Measurements from ENCODE around the gene CHRNA5.

The CHRNA5 gene

DNA sequence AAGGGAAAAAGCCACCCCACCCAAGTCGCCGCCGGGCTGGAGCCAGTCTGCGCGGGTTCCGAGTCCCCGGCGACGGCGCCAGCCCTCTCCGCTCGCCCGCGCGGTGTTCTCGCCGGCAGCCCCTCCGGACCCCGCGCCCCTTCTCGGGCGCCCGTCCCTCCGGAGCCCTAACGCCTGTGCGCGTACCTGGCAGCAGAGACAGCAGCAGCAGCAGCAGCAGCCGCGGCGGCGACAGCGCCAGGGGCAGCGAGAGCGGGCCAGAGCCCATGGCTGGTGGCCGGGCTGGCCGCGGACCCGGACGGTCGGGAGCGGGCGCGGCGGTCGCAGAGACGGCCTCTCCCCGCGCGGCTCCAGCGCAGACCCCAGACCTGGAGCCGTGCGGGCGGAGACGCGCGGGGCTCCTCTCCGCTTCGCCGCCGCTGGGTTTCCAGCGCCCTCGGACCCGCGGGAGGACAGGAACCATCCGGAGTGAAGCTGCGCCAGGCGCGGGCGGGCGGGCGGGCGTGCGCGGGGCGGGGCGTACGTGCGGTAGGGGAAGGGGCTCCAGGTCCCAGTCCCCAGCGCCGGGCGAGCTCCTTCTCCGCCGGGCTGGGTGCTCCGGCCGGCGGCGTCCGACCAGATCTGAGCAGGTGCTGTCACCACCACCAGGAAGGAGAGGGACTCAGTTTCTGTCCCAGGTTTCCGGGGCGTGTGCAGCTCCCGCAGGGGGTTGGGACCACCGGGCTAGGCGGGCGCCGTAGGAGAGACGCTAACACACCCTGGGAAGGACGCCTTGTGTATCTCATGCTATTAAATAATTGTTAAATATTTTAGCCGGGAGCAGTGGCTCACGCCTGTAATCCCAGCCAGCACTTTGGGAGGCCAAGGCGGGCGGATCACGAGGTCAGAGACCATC, 55.5 kb downstream of the CHRNA5 start, which contains the start of gene CHRNA3:
CHRNA3 (minus strand) TSS at position 470 of the 895 bp plus-strand sequence; CDS start at position 268, 202 bp downstream.
- no peak for DNase-seq (ENCODE audit: low read depth in 2 of 2)

DNA sequence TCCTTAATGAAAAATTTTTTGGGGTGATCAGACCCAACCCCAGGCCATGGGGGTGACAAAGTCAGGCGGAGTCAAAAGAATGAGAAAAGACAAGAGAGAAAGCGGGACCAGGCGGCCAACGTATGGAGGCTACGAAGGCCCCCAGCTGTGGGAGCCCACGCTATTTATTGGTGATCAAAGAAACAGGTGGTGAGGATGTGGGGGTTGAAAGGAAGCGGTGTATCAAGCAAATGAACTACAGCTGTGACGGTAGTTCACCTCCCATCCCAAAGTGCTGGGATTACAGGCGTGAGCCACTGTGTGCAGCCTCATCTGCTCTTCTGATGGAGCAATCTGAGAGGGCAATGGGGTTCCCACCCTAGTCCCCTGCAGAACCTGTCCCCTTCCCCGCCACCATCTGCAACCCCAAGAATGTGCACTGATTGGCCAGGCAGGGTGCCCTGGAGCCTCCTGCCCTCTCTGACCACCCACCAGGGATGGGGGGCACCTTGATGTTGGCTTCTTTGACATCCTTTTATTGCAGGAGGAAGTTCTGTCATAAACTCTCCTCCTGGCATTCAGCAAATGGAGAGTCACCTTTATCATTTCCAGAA, 56.6 kb downstream of the CHRNA5 start:
- no peak for DNase-seq (ENCODE audit: low read depth in 2 of 2)

DNA sequence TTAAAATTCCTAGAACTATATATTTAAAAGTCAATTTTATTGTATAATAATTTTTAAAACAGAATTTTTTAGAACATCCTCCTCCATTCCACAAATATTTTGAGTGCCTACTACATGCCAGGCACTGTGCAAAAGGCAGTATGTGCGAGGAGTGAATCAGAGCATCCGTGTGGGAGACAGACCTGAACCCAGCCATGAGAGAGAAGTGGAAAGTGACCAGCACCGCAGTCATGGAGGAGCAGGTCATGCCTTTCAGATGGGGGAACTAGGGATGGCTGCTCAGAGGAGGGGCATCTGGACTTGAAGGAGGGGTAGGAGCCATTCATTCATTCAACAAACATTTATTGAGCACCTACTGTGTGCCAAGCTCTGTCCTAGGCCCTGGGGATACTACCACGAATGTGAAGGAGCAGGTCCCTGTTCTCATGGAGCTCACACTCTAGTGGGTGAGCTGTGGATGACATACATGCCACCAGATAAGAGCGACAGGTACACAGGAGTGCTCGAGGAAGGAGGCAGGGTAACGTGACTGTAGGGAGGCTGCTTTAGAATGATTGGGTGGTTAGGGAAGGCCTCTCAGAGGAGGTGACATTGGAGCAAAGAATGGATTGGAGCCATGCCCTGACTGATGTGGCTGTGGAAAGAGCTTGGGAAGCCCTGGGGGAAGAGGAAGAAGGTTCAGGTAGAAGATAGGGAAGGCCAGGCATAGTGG, 58.6 kb downstream of the CHRNA5 start:
- DNase-seq (ENCODE audit: low read depth in 2 of 2), result no peak

DNA sequence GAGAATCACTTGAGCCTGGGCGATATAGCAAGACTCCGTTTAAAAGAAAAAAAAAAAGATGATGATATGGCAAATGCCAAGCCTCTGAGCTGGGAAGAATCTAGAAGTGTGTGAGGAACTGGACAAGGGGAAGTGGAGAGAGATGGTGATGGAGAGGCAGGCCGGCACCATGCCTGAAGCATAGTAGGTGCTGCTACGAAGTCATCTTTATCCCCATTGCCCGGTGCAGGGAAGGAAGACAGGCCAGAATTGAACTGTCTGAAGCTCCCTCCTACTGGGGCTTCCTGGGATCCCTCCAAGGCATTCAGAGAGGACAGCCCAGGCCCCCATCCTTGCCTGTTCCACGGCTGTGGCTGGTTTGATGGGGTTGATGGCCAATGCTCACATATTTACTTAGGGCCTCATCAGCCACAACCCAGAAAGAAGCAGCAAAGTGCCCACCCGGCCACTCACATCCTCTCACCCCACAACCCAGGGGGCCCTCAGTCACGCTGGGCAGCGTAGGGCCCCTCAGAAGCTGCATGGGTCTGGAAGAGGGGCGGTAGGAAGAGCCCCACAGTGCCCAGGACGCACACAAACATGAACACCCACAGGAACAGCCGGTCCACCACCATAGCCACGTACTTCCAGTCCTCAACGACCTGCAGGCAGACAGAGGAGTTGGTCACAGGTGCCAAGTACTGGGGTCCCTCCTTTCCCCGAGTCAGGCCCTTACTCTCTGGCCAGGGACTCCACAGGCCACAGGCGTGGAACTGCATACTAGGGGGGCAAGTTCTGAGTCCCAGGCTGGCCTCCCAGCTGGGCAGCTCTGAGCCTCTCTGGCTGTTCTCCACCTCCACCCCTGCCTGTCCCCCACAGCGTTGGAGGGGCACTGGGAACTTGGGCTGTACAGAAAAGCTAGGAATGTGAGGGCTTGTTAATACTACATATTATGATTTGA, 59.6 kb downstream of the CHRNA5 start:
- no peak for DNase-seq (ENCODE audit: low read depth in 2 of 2)

DNA sequence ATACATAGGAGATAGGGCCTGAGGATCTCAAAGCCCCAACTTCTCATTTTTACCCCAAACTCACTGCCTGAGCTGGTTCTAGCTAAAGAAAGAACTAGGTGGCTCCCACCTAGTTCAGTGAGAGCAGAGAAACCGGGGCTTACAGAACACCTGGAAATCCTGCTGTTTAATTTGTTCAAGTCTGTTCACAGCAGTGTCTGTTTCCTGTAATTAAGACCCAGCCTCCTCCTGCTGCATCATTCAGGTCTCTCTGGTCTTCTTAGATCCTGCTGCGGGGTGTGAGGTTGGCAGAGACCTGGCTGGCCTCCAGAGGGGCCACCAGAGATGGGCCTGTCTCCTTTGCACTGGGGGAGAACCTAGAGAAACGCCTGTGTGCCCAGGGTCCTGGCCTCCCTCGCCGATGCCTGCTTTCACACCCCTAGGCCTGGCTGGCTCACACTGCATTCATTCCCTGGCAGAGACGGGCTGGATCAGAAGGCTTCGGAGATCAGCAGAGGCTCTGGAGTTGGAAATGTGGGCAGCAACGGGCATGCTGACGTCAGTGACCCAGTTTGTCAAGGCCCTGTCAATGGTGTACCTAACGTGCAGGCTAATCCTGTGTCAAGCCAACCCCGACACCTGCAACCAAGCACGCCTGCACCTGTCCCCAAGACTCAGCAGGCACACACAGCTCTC, 60.4 kb downstream of the CHRNA5 start:
- no peak for DNase-seq (ENCODE audit: low read depth in 2 of 2)

DNA sequence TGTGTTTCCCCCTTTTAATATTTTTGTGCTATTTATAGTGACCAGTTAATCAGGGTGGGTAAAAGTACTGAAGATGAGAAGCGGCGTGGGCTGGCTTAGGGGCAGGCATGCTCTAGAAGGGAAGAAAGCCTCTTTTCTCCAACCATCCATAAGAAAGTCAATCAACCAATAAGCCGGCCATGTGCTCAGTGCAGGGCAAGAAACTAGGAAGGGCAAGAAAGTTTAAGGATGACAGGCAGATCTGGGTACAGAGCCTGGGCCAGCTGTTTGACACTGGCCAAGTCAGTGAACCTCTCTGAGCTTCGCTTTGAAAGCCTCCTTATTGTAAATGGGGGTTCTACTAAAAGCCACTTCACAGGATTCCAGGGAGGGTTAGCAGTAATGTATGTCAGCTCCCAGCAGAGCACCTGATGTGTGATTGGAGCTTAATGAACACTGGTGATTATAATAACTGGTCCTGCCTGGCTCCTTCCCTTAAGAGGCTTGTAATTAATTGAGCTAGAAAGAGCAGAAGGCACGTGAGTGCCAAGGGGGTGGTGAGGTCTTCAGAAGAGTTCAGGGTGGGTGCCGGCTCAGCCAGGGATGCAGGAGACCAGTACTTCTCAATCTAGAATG, 61.2 kb downstream of the CHRNA5 start:
- no peak for DNase-seq (ENCODE audit: low read depth in 2 of 2)

DNA sequence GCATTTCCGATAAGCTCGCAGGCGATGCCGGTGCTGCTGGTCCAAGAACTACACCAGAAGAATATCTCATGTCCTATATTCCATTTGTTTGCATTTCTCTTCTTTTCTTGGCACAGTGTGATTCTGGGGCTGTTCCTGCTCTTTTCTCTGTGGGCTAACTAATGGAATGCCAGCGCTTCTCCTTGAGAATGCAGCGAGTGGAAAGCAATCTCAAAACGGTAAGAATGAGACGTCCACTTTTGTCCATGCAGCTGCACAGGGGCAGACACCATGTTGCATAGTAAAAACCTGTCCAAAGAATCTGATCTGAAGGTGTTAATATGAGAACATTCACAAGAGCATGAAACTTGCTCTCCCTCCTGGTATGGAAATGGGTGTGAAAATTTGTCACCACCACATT, 62.0 kb downstream of the CHRNA5 start:
- DNase-seq (ENCODE audit: low read depth in 2 of 2), result no peak

DNA sequence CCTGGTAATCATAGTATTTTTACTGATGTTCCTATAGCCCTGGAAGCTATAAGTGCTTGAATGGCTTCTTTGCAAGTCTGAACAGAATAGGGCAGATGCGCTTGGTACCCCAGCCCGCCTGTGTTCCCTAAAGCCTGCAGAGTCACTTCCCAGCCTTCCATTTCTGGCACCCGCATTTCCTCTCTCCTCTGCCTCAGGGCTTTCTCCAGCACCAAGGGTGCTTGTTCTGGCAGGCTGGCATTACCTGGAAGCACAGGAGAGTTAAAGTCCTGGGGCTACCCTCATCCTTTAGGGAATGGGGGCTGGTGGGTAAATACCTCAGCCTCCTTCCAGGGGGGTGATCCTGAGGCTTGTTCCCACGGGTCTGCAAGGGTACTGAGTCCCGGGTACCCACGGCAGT, 62.9 kb downstream of the CHRNA5 start:
- no peak for DNase-seq (ENCODE audit: low read depth in 2 of 2)

DNA sequence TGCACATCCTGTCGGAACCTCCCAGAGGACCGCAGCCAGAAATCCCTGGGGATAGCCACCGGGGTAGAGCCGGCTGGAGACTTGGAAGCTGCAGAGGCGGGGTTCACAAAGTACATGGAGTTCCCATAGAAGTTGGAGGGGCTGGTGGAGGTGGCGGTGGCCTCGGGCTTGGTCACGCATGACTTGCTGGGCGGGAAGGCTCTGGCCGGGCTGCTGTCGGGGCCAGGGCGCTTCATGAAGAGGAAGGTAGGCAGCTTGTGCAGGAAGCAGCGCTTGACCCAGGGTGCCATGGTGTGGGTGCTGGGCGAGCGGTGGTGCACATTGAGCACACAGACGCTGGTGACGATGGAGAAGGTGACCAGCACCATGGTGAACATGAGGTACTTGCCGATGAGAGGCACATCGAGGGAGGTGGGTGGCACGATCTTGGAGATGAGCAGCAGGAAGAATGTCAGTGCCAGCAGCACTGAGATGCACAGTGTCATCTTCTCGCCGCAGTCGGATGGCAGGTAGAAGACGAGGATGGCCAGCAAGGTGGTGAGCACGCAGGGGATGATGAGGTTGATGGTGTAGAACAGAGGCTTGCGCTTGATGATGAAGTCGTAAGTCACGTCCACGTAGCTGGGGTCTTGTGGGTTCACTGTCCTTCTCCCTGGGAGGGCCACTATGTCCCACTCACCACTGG, 63.9 kb downstream of the CHRNA5 start:
- no peak for DNase-seq (ENCODE audit: low read depth in 2 of 2)

DNA sequence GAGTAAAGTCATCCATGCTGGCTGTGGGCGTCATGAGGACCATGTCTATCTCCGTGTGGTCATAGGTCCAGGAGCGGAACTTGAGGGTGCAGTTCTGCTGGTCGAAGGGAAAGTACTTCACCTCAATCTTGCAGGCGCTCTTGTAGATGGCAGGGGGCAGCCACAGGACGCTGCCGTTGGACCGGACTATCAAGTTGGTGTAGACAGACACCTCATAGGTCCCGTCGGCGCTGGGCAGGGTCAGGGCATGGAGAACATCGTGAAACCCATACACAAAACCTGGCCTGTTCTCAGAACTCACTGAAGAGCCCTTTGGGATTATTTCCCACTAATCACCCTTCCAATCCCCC, 64.4 kb downstream of the CHRNA5 start:
- DNase-seq (ENCODE audit: low read depth in 2 of 2), result no peak

DNA sequence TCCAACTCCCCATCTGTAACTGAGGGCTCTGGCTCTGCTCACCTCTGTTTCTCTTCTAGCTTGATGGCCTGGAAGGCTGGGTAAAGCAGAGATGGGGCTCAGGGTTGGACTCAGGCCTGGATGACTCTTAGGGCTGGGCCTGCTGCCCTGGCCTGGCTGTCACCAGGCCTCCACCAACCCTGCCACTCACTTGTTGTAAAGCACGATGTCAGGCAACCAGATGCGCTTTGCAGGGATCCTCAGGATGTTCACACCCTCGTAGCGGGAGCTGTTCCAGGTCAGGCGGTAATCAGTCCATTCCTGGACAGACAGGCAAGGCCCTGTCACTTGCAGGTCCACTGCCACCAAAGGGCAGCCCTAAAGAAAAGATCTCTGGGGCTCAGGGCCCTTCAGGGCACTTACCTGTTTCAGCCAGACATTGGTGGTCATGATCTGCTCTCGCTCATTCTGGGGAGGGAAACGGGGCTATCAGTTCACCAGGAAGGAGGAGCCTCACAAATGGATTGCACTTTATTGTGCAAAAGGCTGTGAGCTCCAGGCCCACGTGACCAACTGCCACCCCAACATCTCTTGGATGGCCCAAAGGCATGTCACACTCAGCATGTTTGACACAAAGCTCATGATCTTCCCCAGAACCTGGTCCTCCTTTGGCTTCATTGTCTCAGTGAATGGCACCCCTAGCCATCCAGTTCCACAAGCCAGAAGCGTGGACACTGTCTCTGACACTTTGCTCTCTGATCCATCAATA, 65.7 kb downstream of the CHRNA5 start:
- DNase-seq (ENCODE audit: low read depth in 2 of 2), result no peak

DNA sequence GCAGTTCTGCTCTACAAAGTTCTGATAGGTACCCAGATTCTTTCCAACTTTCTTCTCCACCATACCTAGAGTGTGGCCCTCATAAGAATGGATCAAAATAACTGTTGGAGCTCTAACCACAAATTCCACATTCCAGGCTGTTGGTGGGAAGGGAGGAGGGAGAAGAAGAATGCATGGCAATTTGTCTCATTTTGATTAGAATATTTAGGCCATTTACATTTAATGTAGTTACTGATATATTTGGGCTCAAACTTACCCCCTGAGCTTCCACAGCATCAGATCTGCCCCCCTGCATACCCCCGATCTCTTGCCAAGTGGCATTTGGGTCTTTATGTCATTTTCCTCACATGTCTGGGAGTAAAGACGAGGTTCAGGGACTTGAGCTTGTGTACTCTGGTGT, 68.0 kb downstream of the CHRNA5 start:
- DNase-seq (ENCODE audit: low read depth in 2 of 2), result no peak

DNA sequence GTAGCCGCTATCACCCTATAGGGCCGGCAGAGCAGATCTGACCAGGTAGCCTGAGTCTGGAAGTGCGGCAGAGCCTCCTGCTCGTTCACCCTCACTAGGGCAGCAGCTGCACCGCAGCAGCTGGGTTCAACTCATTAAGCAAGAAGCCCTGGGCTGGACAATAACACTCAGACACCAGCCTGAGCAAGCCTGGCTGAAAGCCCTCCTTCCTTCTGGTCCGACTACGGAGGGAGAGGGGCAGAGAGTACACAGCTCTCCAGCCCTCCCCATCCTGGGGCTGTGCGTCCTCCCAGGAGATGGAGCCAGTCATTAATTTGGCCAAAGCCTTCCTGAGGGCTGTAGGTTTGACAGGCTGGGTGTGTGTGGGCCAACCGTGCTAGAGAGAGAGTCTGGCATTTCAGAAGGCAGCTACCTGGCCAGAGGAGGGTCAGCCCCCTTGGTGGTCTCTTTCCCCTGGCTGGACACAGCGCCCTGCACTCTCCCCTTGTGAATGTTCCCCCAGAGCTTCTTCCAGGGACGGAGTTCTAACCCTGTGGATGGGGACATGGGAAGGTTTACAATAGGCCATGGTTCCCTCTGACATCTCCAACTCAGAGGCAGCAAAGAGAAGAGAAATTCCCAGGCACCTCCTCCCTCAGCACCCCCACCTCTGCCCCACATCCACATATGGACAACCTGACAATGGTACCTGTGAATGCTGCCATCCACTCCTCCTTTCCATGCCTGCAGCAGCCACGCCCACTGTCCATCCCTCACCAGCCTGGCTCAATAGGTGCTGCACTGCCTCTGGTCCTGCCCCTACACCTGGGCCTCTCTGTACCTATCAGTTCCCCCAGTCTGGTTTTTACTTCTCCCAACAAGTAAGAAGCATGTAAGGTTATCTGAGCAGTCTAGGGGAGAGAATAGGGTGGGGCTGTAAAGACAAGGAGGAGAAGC, 69.2 kb downstream of the CHRNA5 start:
- no peak for DNase-seq (ENCODE audit: low read depth in 2 of 2)

DNA sequence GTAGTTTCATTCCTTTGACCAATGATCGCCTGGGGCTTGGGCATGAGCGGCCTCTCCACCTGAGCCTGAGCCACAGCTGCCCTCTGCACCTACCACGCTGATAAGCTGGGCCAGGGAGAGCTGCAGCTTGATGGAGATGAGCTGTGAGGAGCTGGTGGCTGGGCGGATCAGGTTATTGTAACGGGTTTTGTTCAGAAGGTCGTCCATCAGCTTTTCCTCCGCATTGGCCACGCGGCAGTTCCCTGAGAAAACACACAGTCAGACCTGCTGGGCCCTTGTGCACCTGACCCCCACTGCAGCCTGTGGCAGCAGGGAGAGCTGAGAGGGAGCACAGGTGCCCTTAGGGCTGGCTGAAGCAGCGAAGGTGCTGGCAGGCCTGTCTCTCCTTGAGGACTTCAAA, 70.0 kb downstream of the CHRNA5 start:
- no peak for DNase-seq (ENCODE audit: low read depth in 2 of 2)

DNA sequence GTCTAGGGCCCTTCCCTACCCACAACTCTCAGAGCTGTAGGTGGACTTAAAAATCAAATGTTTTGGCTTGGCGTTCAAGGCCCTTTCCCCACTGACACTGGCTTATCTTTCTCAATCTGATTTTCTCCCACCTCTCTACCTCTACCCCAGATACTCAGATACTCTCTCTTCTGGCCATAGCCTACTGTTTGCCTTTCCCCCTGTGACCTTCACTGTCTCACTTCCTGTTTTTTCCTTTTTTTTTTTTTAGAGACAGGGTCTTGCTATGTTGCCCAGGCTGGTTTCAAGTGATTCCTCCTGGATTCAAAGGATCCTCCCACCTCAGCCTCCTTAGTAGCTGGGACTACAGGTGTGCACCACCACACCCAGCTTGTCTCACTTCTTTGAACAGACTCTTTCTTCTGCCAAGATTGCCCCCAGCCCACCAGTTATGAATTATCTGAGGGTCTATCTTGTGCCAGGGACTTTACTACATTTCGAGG, 71.1 kb downstream of the CHRNA5 start:
- DNase-seq (ENCODE audit: low read depth in 2 of 2), result no peak

DNA sequence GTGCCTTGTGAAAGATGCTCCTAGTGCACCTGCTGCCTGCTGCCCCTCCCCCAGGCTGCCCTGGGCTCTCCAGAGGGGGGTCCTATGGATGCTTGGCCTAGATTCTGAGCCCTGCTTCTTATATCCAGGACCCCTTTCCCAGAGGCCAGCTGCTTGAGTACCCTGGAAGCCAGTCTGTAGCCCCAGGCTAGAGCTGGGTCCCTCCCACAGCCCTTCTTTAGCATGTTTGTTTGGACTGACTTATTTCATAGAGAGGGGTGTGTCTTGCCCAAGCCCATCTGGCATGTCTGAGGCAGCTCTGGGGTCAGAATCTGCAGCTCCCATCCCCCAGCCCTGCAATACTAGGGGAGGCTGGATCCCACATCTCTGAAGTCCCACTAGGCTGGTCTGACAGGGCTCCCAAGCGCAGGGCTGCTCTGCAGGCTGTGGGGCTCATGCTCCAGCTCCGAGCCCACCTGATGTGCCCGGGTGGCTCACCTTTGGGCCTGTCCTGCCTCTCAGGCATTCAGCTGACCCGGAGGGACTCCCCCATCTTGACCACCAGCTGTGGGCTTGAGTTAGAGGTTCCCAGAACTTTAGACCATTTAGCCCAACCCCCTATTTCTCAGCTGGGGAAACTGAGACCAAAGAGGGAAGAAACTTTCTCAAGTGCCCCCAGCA, 72.6 kb downstream of the CHRNA5 start:
- DNase-seq (ENCODE audit: low read depth in 2 of 2), result no peak

DNA sequence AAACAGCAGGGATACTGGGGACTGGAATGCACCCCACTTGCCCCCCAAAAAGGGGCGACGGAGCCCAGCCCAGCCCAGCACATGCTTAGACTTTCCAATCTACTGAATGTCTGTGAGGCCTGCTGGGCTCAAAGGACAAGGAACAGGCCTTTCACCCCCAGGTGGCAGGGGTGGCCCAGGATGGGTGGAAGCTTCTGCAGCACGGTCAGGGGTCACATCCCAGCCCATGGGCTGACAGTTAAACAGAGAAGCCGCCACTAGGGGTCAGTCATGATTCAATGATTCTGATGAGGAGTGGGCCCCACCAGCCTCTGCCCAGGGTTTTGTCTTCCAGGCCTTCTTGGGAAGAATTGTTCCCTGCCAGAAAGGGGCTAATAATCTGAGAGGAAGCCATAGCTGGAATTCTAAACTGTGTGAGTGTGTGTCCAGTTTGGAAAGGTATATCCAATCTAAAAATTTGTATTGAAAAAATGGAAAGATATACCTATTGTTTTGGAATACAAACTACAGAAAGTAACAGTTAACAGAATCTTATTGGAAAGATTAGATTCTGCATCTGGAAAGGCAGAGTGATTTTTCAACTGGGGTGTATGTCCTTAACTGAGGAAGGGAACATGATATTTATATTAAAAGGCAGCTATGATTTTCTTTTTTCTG, 73.5 kb downstream of the CHRNA5 start:
- no peak for DNase-seq (ENCODE audit: low read depth in 2 of 2)
